HG03469 (cell line): ENCODE data around the gene SLC11A1.

Experiments used
- ATAC-seq: cut with Tn5 transposase; IDR thresholded peaks from one replicate; pipeline ENCODE4 v1.9.1; 2021; ENCODE audit warnings: mild to moderate bottlenecking, moderate library complexity, moderate number of reproducible peaks; ENCODE audit not compliant: unreplicated experiment

The SLC11A1 gene

GRCh38 chr2:218381916-218382366 lies at the start of gene SLC11A1:
Gene SLC11A1, plus strand, starts transcription at chr2:218382273. Its CDS starts 96 bp downstream, at chr2:218382369.
- ATAC-seq = no peak

GRCh38 chr2:218332288-218332687 lies 49.8 kb upstream of the SLC11A1 start:
- ATAC-seq = no peak

- ATAC-seq = no peak
Observed at GRCh38 chr2:218332920-218333645, 49.0 kb upstream of the SLC11A1 start.

- no peak for ATAC-seq
Observed at GRCh38 chr2:218334531-218334930, 47.5 kb upstream of the SLC11A1 start.

- no peak for ATAC-seq
Observed at GRCh38 chr2:218340656-218341055, 41.4 kb upstream of the SLC11A1 start.

- ATAC-seq = no peak
Observed at GRCh38 chr2:218341381-218341780, 40.7 kb upstream of the SLC11A1 start.

GRCh38 chr2:218342837-218343236 lies 39.2 kb upstream of the SLC11A1 start:
- no peak for ATAC-seq

- ATAC-seq = no peak
Observed at GRCh38 chr2:218343591-218343990, 38.5 kb upstream of the SLC11A1 start.

- no peak for ATAC-seq
Observed at GRCh38 chr2:218344090-218344754, 37.9 kb upstream of the SLC11A1 start.

- ATAC-seq = no peak
Observed at GRCh38 chr2:218344755-218345417, 37.2 kb upstream of the SLC11A1 start.

- no peak for ATAC-seq
Observed at GRCh38 chr2:218345491-218346236, 36.4 kb upstream of the SLC11A1 start.

- ATAC-seq = no peak
Observed at GRCh38 chr2:218347172-218347571, 34.9 kb upstream of the SLC11A1 start.

- ATAC-seq = no peak
Observed at GRCh38 chr2:218354045-218354444, 28.0 kb upstream of the SLC11A1 start.

GRCh38 chr2:218354850-218355443 lies 27.1 kb upstream of the SLC11A1 start:
- no peak for ATAC-seq

GRCh38 chr2:218357236-218358177 lies 24.6 kb upstream of the SLC11A1 start:
- no peak for ATAC-seq

GRCh38 chr2:218360453-218360852 lies 21.6 kb upstream of the SLC11A1 start:
- no peak for ATAC-seq

GRCh38 chr2:218362606-218363005 lies 19.5 kb upstream of the SLC11A1 start:
- ATAC-seq = no peak

- no peak for ATAC-seq
Observed at GRCh38 chr2:218363736-218364135, 18.3 kb upstream of the SLC11A1 start.

- ATAC-seq = no peak
Observed at GRCh38 chr2:218364196-218364595, 17.9 kb upstream of the SLC11A1 start.
